ENCODE results near the gene SESN1. TPM values are rescaled to one million over a fixed set of nuclear protein-coding genes. Genes with fewer than 3 reads are reported as not detected.

SESN1 gene
- total RNA-seq, 4 donors from 2014 or later = 54.2 to 117 (median 90.5) TPM

DNA sequence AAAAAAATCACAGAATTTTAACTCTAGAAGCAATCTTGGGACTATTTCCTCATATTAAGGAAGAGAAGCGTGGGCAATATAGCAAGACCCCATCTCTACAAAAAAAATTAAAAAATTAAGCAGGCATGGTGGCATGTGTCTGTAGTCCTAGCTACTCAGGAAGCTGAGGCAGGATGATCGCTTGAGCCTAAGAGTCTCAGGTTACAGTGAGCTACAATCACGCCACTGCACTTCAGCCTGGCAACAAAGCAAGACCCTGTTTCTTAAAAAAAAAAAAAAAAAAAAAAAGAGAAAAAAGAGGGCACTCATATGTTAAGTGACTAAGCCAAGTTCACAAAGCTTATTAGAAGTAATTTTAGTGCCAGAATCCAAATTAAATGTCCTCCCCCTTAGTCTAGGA is 100.8 kb downstream of the SESN1 start:
- DNase-seq (ENCODE audit: low spot score) (no peak), ATAC-seq (ENCODE audit: low FRiP score) (no peak)
- TF ChIP-seq, protein P1, sequence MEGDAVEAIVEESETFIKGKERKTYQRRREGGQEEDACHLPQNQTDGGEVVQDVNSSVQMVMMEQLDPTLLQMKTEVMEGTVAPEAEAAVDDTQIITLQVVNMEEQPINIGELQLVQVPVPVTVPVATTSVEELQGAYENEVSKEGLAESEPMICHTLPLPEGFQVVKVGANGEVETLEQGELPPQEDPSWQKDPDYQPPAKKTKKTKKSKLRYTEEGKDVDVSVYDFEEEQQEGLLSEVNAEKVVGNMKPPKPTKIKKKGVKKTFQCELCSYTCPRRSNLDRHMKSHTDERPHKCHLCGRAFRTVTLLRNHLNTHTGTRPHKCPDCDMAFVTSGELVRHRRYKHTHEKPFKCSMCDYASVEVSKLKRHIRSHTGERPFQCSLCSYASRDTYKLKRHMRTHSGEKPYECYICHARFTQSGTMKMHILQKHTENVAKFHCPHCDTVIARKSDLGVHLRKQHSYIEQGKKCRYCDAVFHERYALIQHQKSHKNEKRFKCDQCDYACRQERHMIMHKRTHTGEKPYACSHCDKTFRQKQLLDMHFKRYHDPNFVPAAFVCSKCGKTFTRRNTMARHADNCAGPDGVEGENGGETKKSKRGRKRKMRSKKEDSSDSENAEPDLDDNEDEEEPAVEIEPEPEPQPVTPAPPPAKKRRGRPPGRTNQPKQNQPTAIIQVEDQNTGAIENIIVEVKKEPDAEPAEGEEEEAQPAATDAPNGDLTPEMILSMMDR (IDR thresholded peaks at IDR 0.05) = no peak

DNA sequence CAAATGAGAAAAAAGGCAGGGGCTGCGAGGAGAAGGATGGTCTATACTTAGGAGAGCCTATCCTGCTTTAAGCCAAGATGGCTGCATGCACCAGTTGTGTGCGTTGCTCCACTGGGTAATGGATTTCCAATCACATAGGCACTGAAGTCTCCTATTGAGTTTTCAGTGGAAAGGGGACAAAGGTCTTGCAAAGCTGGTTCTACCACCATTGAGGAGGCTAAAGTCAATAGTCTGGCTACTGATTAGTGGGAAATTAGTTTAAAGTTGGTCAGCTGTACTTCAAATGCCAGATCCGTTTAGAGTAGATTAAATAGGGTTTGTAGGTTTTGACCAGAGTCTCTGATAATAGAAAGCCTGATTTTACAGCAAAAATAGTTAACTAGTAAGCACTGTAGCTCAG is 104.9 kb downstream of the SESN1 start:
- ATAC-seq (ENCODE audit: low FRiP score) = no peak
- DNase-seq (ENCODE audit: low spot score) = no peak
- TF ChIP-seq, protein P1 (IDR thresholded peaks at IDR 0.05) = no peak

DNA sequence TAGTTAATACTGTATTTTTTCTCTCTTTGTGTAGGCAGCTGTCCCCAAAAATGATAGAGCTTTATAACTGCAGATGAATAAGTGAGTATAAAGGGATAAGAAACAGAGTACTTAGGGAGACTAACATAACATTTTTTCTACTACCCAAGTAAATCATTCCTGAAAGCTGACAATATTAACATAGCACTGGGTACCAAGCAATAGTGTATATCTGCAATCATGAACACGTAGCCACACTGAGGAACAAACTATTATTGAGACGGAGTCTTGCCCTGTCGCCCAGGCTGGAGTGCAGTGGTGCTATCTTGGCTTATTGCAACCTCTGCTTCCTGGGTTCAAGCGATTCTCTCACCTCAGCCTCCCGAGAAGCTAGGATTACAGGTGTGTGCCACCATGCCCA is 105.9 kb downstream of the SESN1 start:
- ATAC-seq (ENCODE audit: low FRiP score) (no peak), DNase-seq (ENCODE audit: low spot score) (no peak)
- TF ChIP-seq, protein P1 (IDR thresholded peaks at IDR 0.05) = no peak

DNA sequence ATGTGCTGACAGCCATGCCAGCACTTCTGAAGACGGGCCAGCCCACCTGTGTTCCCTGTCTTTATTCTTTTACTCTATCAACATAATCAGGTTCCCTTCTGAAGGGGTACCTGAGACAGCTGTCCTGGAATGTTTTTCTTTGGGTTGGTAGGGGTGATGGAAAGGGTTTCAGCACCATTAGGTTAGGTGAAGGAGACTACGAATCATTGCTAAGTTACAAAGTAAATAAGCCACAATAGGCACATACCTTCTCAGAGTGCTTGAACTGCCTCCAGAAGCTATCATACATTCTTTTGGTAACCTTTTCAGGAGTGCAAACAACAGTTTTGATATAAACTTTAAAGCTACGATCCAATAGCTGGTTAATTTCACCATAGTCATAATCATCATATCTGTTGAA is 106.3 kb downstream of the SESN1 start:
- DNase-seq (ENCODE audit: low spot score) (no peak), ATAC-seq (ENCODE audit: low FRiP score) (no peak)
- TF ChIP-seq, protein P1 (IDR thresholded peaks at IDR 0.05) = no peak

DNA sequence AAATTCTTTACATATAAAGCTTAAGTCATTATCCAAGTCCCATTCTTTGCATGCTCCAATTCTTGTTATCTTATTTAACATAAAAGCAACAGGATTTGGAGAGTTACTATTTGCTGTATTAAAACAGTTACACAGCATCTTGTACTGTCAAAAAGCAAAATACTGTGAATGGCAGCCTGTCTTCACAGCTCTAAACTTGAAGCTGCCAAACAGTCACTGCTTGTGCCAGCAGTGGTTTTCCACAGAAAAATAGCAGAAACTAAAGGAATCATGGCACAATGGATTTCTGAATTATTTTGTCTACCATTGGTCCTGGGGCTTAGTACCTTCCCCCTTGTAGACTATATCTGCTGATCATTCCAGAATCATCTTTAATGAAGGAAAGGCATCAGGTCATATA is 107.5 kb downstream of the SESN1 start:
- TF ChIP-seq, protein P1 (IDR thresholded peaks at IDR 0.05) = no peak
- DNase-seq (ENCODE audit: low spot score) (no peak), ATAC-seq (ENCODE audit: low FRiP score) (no peak)

DNA sequence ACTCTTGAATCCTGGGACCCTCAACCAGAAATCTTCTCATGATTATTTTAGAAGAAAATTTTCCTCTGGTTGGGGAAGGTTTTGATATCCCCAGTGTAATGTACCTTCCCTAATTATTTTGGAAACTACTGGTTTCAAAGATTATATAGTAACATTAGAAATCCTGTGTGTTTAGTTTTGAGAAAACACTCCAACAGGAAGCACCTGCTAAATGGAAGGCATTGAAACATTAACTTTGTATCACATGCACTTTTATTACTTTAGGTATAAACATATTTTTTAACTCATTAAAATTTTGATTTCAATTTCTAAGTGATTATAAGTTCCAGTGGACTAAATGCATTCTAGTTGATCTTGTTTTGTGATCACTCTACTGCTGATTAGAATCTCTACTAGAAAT is 109.3 kb downstream of the SESN1 start:
- no peak for DNase-seq (ENCODE audit: low spot score)
- no peak for ATAC-seq (ENCODE audit: low FRiP score)
- TF ChIP-seq, protein P1 (IDR thresholded peaks at IDR 0.05) = no peak

DNA sequence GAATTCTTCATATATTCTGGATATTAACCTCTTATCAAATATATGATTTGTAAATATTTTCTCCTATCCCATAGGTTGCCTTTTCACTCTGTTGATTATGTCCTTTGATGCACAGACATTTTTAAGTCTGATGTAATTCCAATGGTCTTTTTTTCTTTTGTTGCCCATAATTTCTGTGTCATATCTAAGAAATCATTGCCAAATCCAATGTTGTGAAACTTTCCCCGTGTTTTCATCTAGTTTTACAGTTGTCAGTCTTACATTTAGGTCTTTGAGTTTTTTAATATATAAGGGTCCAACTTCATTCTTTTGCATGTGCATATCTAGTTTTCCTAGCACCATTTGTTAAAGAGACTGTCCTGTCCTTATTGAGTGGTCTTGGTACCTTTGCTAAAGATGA is 111.5 kb downstream of the SESN1 start:
- ATAC-seq (ENCODE audit: low FRiP score) (no peak), DNase-seq (ENCODE audit: low spot score) (no peak)
- TF ChIP-seq, protein P1 (IDR thresholded peaks at IDR 0.05) = no peak
